Endothelial cell of umbilical vein (primary cell): ENCODE results near the gene OSBPL1A.

ENCODE experiments used
- CTCF ChIP-seq, 2 donors: IDR thresholded peaks; 1 replicate in 1 of 2; 2 replicates in 1 of 2; pipeline ENCODE4 v1.5.1; 2011; ENCODE audit warnings: low read length in 2 of 2, mild to moderate bottlenecking in 2 of 2, moderate library complexity in 2 of 2, control low read depth in 1 of 2, inconsistent platforms in 1 of 2, low read depth in 1 of 2; ENCODE audit not compliant: insufficient read depth in 1 of 2; ENCODE audit errors: extremely low read depth in 1 of 2
- EZH2 ChIP-seq: IDR thresholded peaks from 2 replicates; pipeline ENCODE4 v1.6.1; 2012; ENCODE audit warnings: borderline replicate concordance, low read depth, mild to moderate bottlenecking, moderate library complexity, low read length, inconsistent platforms; ENCODE audit not compliant: severe bottlenecking
- FOS ChIP-seq: IDR thresholded peaks from 2 replicates; pipeline ENCODE4 v1.6.1; 2011; ENCODE audit warnings: mild to moderate bottlenecking, low read length, moderate library complexity, borderline replicate concordance; ENCODE audit not compliant: insufficient read depth
- GATA2 ChIP-seq: IDR thresholded peaks from 2 replicates; pipeline ENCODE4 v1.7.0; 2011; ENCODE audit warnings: low read depth, mild to moderate bottlenecking, moderate library complexity, mixed read lengths, low read length; ENCODE audit not compliant: insufficient read length, insufficient read depth
- JUN ChIP-seq: IDR thresholded peaks from 2 replicates; pipeline ENCODE4 v1.6.1; 2011; ENCODE audit warnings: borderline replicate concordance, low read depth; ENCODE audit not compliant: insufficient read length, insufficient read depth
- MAX ChIP-seq: IDR thresholded peaks from 2 replicates; pipeline ENCODE4 v1.6.1; 2011; ENCODE audit not compliant: insufficient read depth, insufficient read length
- MYC ChIP-seq: IDR thresholded peaks from one replicate; pipeline ENCODE4 v1.6.1; 2011; ENCODE audit warnings: mild to moderate bottlenecking, low read depth, low read length
- POLR2A ChIP-seq: IDR thresholded peaks from 2 replicates; pipeline ENCODE4 v1.6.1; 2012; ENCODE audit warnings: low read depth, mild to moderate bottlenecking, control low read depth, low read length
- POLR2AphosphoS5 ChIP-seq: IDR thresholded peaks from 2 replicates; pipeline ENCODE4 v1.6.1; 2012; ENCODE audit warnings: low read depth, mild to moderate bottlenecking, control low read depth, low read length, moderate library complexity; ENCODE audit not compliant: insufficient read depth

GRCh38 chr18:24413148-24413547 lies 15.5 kb upstream of the OSBPL1A start:
- TF ChIP-seq CTCF (IDR thresholded peaks at IDR 0.05; ENCODE audit: extremely low read depth in 1 of 2, insufficient read depth in 1 of 2, low read depth in 1 of 2, low read length in 2 of 2): no peak
- no peak for TF ChIP-seq MAX
- TF ChIP-seq POLR2AphosphoS5: no peak
- no peak for TF ChIP-seq EZH2
- TF ChIP-seq FOS: no peak
- no peak for TF ChIP-seq MYC
- no peak for TF ChIP-seq POLR2A
- no peak for TF ChIP-seq JUN
- no peak for TF ChIP-seq GATA2
